NCI-H82 treated with DMSO at 0.1 percent for 48 hours (cell line): ENCODE data around the gene ARMCX5.

Experiments used
- DNase-seq: peaks from one replicate; lab custom pipeline; 2025; ENCODE audit not compliant: unreplicated experiment; lab: John Stamatoyannopoulos, UW

The ARMCX5 gene

GRCh38 chrX:102599084-102599950 is at the start of gene ARMCX5:
ARMCX5 (plus strand) TSS chrX:102599515; CDS start chrX:102602142, 2,627 bp downstream.
- peak; percentile 79 for DNase-seq

- DNase-seq, result no peak
These were observed 40.7 kb upstream of the ARMCX5 start for GRCh38 chrX:102558607-102559006.

- DNase-seq, result no peak
These were observed 38.8 kb upstream of the ARMCX5 start for GRCh38 chrX:102560423-102561068.

- no peak for DNase-seq
These were observed 18.4 kb upstream of the ARMCX5 start for GRCh38 chrX:102580891-102581290.

DNA sequence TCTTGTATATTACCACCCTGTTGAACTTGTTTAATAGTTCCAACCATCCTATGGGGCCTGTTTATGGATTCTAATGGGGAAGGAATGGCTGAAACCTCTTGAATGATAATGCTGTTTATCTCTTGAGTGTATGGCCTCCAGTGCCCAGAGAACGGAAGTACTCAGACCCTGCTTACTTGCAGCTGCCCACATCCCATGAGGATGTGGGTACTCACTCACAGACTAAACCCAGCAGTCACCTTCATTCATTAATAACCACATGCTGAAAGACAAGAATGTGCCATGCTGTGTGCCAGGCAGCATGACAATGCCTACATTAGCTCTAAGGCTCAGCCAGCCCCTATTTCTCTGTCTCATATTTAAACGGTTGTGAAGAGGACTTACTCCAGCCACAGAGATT is 5.9 kb upstream of the ARMCX5 start:
- DNase-seq, result no peak

DNA sequence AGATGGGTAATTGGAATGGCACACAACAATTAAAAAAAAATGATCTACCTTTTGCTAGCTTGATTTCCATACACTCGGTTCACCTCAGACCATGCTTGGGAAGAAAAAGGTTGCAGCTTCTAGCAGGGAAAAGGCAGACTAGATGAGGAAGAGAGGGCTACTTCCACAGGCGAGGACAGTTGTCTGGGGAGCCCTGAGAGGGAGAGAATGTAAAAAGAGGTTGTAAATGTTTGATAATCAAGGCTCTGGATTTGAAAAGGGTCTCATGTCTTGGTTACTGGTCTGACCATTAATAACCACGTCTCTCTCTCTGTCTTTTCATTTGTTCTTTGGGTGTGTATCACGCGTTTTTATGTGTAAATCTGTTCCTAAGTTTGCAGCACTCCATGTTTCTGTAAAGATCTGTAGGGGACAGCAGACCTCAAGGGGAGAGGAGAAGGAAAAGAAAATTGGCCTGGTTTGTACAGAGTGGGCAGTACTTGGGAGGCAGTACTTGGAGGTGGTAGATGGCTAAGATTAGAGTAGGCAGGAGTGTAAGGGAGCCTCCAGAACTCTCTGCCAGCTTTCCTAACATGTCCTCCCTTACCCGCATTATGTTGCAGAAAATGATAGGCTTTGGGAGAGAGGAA is 750 bp downstream of the ARMCX5 start:
- peak; percentile 19 for DNase-seq

GRCh38 chrX:102604327-102604726 is 5.0 kb downstream of the ARMCX5 start:
- peak; percentile 21 for DNase-seq

DNA sequence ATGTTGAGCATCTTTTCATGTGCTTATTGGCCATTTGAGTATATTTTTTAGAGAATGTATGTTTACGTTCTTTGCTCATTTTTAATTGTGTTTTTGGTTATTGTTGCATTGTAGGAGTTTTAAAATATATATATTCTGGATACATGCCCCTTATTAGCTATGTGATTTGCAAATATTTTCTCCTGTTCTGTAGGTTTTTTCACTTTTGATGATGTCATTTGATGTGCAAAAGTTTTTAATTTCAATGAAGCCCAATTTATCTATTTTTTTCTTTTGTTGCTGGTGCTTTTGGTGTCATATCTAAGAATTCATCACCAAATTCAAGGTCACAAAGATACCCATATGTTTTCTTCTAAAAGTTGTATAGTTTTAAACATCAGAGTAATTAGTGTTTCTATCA is 6.8 kb downstream of the ARMCX5 start:
- DNase-seq, result no peak

DNA sequence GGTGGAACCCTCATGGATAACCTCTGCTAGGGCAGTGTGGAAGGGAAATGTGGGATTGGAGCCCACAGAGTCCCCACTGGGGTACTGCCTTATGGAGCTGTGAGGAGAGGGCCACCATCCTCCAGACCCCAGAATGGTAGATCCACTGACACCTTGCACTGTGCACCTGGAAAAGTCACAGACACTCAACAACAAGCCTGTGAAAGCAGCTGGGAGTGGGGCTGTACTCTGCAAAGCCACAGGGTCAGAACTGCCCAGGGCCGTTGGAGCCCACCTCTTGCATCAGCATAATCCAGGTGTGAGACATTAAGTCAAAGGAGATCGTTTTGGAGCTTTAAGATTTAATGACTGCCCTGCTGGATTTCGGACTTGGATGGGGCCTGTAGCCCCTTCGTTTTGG is 11.6 kb downstream of the ARMCX5 start:
- DNase-seq, result no peak

- no peak for DNase-seq
These were observed 24.8 kb downstream of the ARMCX5 start for GRCh38 chrX:102624105-102624504.

DNA sequence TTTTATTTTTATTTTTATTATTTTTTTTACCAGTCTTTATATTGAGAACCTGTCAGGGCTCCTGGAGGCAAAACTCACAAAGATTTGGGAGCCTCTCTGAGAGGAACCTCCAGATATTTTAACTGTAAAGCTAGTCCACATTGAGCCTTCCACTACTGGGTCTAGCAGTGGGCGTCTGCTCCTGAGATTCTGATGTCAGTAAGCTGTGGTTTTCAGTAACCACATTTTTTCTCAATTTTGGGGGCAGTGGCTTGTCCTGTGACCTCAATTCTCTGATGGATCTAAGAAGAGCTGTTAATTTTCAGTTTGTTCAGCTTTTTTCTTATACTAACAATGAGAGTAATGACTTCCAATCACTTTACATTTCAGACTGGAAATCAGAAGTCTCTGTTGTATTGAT is 28.3 kb downstream of the ARMCX5 start:
- DNase-seq, result no peak

DNA sequence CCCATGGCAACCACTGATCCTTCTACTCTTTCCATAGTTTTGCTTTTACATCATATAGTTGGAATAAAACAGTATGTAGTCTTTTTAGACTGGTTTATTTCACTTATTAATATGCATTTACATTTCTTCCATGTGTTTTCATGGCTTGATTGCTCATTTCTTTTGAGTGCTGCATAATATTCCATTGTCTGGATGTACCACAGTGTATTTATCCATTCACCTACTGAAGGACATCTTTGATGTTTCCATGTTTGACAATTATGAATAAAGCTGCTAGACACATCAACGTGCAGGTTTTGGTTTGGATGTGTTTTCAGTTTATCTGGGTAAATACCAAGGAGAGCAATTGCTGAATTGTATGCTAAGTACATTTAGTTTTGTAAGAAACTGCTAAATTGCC is 38.2 kb downstream of the ARMCX5 start:
- DNase-seq, result no peak

DNA sequence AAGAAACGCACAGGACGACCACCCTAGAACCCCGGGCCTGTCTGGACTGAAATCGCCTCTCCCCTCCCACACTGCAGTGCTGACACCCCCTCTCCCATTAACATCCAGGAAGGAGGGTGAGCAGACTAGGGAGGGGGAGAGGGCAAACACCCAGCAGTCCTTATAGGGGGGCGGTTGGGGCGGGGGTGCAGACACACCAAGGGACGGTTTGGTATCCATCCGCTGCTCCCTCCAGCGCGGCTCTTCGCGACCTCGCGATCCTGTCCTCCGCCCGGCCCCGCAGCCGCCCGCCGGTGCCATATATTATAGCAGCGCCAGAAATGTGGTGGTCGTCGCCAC is 51.6 kb downstream of the ARMCX5 start:
- DNase-seq, result no peak

- DNase-seq, result no peak
These were observed 52.1 kb downstream of the ARMCX5 start, which contains the start of gene GPRASP1 for GRCh38 chrX:102651242-102652011. GPRASP1 (plus strand) TSS chrX:102651483; CDS start chrX:102653914, 2,431 bp downstream.

DNA sequence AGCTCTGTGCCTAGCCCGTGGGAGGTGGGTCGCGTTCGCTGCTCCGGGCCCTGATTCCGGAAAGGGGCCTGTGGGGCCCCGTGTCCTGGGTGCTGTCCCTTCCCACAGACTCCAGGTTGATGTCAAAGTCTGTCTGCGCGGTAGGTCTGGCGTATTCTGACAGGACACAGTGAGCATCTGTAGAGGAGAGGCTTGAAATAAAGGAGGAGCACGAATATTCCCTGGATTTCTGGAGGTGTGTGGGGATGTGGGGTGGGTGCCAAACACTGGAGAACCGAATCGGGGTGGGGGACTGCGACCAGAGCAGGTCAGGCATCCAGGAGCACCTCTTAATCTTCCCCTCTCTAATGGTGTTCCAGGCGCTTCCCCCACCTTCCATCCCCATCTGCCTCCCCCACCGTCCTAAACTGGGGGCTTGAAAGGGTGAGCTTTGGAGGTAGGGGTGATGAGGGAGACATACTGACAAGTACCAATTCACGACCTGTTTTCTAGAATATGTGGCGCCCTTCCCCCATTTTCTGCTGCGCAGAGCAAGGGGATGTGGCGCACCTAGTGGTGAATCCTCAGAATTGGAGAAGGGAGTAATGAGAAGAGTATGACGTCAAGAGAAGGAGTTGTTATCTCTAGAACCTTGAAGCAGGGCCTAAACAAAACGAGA is 52.8 kb downstream of the ARMCX5 start:
- no peak for DNase-seq
